Progenitor cell of endocrine pancreas (in vitro differentiated cells): ENCODE measurements around the gene ADAM17. TPM values are rescaled to one million over a fixed set of nuclear protein-coding genes. Genes with fewer than 3 reads are reported as not detected.
A peak's percentile ranks its signal among the peaks of the same experiment; 100 is the strongest.

ENCODE experiments used
- DNase-seq: peaks from one replicate; pipeline ENCODE4 v3.0.0; 2021; ENCODE audit warnings: low spot score; ENCODE audit not compliant: unreplicated experiment
- H3K27ac Mint-ChIP-seq: 2 replicates; pipeline ENCODE4 v1.8.0; 2021; ENCODE audit warnings: mild to moderate bottlenecking, moderate library complexity, mixed read lengths
- H3K27me3 Mint-ChIP-seq: 2 replicates; pipeline ENCODE4 v1.8.0; 2021; ENCODE audit warnings: mixed read lengths
- H3K36me3 Mint-ChIP-seq: 2 replicates; pipeline ENCODE4 v1.8.0; 2022; ENCODE audit warnings: mixed read lengths; ENCODE audit not compliant: insufficient read depth
- H3K4me1 Mint-ChIP-seq: 2 replicates; pipeline ENCODE4 v1.8.0; 2021; ENCODE audit warnings: low read depth, mixed read lengths
- H3K4me3 Mint-ChIP-seq: 2 replicates; pipeline ENCODE4 v1.8.0; 2021; ENCODE audit warnings: low read depth, mild to moderate bottlenecking, moderate library complexity, mixed read lengths
- H3K9me3 Mint-ChIP-seq: 2 replicates; pipeline ENCODE4 v1.8.0; 2021; ENCODE audit warnings: low read depth, mixed read lengths
- total RNA-seq: library from RNA; stranded (reverse); gene quantifications from 2 replicates; pipeline ENCODE4 v1.2.1, GENCODE V29; 2021
- TF ChIP-seq, protein P1 (sequence below): fragments of 200-600 bp; sonication (generic); IDR thresholded peaks from one replicate; pipeline ENCODE4 v1.5.0; 2021; ENCODE audit warnings: antibody characterized with exemption, mild to moderate bottlenecking; ENCODE audit not compliant: unreplicated experiment

ADAM17 gene
- total RNA-seq, 1 donor from 2014 or later: 53.1 TPM

DNA sequence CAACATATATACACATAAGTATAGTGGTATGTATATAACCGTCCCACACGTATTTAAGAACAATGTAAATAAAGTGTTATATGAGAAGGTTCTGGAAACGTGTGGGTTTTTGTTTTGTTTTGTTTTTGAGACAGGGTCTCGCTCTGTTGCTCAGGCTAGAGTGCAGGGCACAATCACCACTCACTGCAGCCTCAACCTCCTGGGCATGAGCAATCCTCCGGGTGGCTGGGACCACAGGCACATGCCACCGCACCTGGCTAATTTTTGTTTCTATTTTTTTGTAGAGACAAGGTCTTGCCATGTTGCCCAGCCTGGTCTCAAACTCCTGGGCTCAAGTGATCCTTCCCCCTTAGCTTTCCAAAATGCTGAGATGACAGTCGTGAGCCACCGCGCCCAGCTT is 6.2 kb downstream of the ADAM17 start:
- peaks cover 1% of the 10 kb centered on the region for H3K36me3 Mint-ChIP-seq
- H3K4me1 Mint-ChIP-seq: peaks cover 20% of the 10 kb centered on the region
- no peak overlapping the region for H3K4me3 Mint-ChIP-seq
- no peak for DNase-seq
- H3K27ac Mint-ChIP-seq: peak overlapping the region; percentile 20
- TF ChIP-seq, protein P1, sequence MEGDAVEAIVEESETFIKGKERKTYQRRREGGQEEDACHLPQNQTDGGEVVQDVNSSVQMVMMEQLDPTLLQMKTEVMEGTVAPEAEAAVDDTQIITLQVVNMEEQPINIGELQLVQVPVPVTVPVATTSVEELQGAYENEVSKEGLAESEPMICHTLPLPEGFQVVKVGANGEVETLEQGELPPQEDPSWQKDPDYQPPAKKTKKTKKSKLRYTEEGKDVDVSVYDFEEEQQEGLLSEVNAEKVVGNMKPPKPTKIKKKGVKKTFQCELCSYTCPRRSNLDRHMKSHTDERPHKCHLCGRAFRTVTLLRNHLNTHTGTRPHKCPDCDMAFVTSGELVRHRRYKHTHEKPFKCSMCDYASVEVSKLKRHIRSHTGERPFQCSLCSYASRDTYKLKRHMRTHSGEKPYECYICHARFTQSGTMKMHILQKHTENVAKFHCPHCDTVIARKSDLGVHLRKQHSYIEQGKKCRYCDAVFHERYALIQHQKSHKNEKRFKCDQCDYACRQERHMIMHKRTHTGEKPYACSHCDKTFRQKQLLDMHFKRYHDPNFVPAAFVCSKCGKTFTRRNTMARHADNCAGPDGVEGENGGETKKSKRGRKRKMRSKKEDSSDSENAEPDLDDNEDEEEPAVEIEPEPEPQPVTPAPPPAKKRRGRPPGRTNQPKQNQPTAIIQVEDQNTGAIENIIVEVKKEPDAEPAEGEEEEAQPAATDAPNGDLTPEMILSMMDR: no peak
- no peaks in the 10 kb centered on the region for H3K27me3 Mint-ChIP-seq
- H3K9me3 Mint-ChIP-seq: no peaks in the 10 kb centered on the region

DNA sequence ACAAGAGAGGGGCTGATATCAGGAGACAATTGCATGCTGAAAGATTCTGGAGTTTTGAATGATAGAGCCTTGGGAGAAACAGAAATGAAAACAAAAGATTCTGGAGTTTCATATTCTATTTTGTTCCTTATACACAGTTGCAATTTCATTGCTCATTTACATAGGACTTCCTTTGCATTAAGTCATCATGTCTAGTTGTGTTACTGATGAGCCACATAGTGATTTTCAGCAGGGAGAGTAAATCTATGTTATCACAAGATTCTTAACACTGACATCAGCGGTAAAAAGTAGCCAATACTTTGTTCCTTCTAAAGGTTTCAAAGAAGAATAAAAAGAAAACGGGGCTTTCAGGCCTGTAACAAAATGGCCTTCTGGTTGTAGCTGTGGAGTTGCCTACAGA is 7.1 kb downstream of the ADAM17 start:
- H3K27ac Mint-ChIP-seq: no peak overlapping the region
- no peak overlapping the region for H3K4me3 Mint-ChIP-seq
- H3K36me3 Mint-ChIP-seq: no peaks in the 10 kb centered on the region
- no peaks in the 10 kb centered on the region for H3K27me3 Mint-ChIP-seq
- H3K4me1 Mint-ChIP-seq: peaks cover 14% of the 10 kb centered on the region
- TF ChIP-seq, protein P1: no peak
- no peaks in the 10 kb centered on the region for H3K9me3 Mint-ChIP-seq
- DNase-seq: no peak

- H3K9me3 Mint-ChIP-seq: no peaks in the 10 kb centered on the region
- peaks cover 2% of the 10 kb centered on the region for H3K36me3 Mint-ChIP-seq
- no peak for DNase-seq
- peak overlapping the region; percentile 44 for H3K27ac Mint-ChIP-seq
- no peaks in the 10 kb centered on the region for H3K27me3 Mint-ChIP-seq
- H3K4me3 Mint-ChIP-seq: no peak overlapping the region
- TF ChIP-seq, protein P1: no peak
- H3K4me1 Mint-ChIP-seq: peaks cover 11% of the 10 kb centered on the region
These were observed 8.2 kb downstream of the ADAM17 start for GRCh38 chr2:9547262-9547991.

DNA sequence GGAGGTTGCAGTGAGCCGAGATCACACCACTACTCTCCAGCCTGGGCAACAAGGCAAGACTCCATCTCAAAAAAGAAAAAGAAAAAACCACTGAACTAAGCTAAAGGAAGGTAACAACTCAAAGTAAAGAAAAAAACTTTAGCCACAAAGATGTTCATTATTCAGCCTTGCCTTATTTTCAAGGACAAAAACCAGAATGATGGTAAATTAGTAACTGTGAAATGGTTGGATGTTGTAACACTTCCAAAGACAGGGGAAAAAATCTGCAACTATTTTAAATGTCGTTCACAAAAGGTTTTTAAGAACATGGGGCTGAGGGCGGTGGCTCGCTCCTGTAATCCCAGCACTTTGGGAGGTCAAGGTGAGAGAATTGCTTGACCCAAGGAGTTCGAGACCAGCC is 10.1 kb downstream of the ADAM17 start:
- Mint-ChIP-seq H3K4me3 (no peak overlapping the region), H3K27me3 (no peaks in the 10 kb centered on the region), H3K27ac (no peak overlapping the region), H3K4me1 (peaks cover 6% of the 10 kb centered on the region), H3K36me3 (peaks cover 3% of the 10 kb centered on the region), H3K9me3 (no peaks in the 10 kb centered on the region)
- no peak for DNase-seq
- TF ChIP-seq, protein P1: no peak

DNA sequence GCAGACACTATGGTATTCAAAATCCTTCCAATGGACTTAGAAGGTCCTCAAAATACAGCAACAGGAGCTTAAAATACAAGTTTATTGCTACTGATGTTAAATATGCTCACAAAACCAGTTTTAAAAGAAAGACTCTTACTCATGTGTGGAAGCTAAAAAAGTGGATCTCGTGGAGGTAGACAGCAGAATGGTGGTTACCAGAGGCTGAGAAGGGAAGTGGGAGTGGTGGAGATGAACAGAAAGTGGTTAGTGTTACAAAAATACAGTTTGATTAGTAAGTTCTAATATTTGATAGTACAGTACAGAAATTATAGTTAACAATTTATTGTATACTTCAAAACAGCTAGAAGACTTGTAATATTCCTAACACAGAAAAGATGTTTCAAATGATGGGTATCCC is 12.1 kb downstream of the ADAM17 start:
- Mint-ChIP-seq H3K27ac (no peak overlapping the region), H3K9me3 (no peaks in the 10 kb centered on the region), H3K4me1 (peaks cover 5% of the 10 kb centered on the region), H3K27me3 (no peaks in the 10 kb centered on the region), H3K36me3 (peaks cover 5% of the 10 kb centered on the region), H3K4me3 (no peak overlapping the region)
- no peak for DNase-seq
- TF ChIP-seq, protein P1: no peak
